ENCODE results near the gene SPHK2.
"Not testable (repeated sequence)": the region's sequence is repeated elsewhere in the genome, so short reads cannot be mapped to it uniquely, and the experiment has no call there.

The SPHK2 gene

GRCh38 chr19:48624791-48625723 lies 5.8 kb downstream of the SPHK2 start:
- DNase-seq (ENCODE audit: low read depth): no peak

- no peak for DNase-seq (ENCODE audit: low read depth)
These were observed 6.6 kb downstream of the SPHK2 start for GRCh38 chr19:48625891-48626327.

DNA sequence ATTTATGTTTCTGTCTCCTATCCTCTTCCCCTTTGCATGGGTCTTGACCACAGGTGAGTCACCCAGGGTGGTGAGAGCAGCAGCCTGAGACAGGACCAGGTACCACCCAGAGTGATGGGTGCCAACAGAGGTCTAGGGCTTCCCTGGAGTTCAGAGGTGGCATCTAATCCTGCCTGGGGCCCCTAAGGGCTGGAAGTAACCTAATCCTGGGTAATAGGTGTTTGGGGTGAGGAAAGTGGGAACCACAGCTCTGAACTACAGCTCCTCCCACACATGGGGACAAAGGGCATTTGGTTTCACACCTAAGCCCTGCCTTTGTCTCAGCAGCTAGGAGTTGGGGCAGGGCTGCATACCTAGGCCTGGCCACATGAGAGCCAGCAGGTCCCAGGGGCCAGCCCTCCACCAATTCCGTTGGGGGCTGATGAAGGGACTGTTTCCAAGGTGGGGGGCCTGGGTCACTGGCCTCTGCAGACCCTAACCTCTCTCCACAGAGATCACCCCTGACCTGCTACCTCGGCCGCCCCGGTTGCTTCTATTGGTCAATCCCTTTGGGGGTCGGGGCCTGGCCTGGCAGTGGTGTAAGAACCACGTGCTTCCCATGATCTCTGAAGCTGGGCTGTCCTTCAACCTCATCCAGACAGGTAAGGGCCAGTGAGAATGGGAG lies 8.0 kb downstream of the SPHK2 start:
- no peak for DNase-seq (ENCODE audit: low read depth)

DNA sequence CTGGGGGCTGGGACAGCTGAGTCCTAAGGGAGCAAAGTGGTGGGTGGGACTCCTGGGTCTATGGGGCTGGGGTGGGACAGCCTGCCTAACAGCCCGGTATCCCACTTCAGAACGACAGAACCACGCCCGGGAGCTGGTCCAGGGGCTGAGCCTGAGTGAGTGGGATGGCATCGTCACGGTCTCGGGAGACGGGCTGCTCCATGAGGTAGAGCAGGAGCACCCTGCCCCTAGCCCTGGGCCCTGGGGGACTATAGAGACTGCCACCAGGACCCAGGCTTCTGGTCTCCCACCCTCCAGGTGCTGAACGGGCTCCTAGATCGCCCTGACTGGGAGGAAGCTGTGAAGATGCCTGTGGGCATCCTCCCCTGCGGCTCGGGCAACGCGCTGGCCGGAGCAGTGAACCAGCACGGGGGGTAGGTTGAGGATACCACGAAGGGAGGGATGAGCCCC lies 8.6 kb downstream of the SPHK2 start:
- no peak for DNase-seq (ENCODE audit: low read depth)

DNA sequence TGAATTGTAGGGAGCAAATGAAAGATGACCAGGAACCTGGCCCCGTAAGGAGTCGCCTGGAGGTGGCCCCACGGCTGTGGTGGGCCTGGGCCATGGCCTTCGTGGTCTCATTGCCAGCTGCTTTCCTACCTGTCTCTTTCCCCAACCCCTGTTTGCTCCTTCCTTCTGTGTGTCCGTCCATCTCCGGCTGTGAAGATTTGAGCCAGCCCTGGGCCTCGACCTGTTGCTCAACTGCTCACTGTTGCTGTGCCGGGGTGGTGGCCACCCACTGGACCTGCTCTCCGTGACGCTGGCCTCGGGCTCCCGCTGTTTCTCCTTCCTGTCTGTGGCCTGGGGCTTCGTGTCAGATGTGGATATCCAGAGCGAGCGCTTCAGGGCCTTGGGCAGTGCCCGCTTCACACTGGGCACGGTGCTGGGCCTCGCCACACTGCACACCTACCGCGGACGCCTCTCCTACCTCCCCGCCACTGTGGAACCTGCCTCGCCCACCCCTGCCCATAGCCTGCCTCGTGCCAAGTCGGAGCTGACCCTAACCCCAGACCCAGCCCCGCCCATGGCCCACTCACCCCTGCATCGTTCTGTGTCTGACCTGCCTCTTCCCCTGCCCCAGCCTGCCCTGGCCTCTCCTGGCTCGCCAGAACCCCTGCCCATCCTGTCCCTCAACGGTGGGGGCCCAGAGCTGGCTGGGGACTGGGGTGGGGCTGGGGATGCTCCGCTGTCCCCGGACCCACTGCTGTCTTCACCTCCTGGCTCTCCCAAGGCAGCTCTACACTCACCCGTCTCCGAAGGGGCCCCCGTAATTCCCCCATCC lies 9.4 kb downstream of the SPHK2 start:
- DNase-seq (ENCODE audit: low read depth): no peak

DNA sequence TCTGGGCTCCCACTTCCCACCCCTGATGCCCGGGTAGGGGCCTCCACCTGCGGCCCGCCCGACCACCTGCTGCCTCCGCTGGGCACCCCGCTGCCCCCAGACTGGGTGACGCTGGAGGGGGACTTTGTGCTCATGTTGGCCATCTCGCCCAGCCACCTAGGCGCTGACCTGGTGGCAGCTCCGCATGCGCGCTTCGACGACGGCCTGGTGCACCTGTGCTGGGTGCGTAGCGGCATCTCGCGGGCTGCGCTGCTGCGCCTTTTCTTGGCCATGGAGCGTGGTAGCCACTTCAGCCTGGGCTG lies 9.9 kb downstream of the SPHK2 start:
- DNase-seq (ENCODE audit: low read depth): no peak

- no peak for DNase-seq (ENCODE audit: low read depth)
These were observed 10.4 kb downstream of the SPHK2 start for GRCh38 chr19:48629599-48630295.

DNA sequence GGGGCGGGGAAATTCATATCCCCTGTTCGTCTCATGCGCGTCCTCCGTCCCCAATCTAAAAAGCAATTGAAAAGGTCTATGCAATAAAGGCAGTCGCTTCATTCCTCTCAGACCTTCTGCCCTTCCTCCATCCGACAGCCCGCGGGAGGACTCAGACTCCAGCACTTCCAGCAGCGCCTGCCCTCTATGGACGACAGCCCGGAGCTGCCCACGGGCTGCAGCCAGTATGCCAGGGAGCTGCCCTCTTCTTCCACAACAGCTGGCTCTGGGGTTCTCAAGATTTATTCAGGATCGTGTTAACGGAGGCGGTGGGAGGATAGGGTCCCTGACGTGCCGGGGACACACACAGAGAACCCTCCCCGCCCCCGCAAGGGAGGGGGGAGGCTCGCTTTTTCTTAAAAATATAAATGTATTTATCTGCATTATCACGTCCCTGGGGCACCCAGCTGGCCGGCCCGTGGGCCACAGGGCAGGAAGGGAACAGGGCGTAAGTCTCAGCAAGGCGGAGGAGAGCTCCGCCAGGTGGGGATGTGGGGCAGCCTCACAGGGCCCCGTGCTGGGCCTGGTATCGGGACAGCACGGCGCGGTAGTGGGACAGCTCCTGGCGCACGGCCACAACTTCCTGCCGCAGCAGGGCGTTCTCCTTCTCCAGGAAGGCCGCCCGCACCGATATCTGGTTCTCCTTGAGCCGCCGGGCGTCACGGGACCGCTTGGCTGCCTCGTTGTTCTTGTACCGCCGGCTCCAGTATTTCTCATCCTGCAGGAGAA lies 11.2 kb downstream of the SPHK2 start:
- DNase-seq (ENCODE audit: low read depth): no peak

- DNase-seq (ENCODE audit: low read depth): no peak
These were observed 11.9 kb downstream of the SPHK2 start for GRCh38 chr19:48631225-48631624.

DNA sequence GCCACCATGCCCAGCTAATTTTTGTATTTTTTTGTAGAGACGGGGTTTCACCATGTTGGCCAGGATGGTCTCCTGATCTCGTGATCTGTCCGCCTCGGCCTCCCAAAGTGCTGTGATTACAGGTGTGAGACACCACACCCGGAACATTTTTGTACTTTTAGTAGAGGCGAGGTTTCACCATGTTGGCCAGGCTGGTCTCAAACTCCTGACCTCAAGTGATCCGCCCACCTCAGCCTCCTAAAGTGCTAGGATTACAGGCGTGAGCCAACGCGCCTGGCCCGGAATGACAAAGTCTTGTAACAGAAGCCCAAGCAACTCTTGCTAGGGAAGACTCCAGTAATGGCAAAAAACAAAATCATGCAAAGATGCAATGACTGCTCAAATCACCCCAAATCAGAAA lies 13.0 kb downstream of the SPHK2 start:
- not testable (repeated sequence) for DNase-seq (ENCODE audit: low read depth)

DNA sequence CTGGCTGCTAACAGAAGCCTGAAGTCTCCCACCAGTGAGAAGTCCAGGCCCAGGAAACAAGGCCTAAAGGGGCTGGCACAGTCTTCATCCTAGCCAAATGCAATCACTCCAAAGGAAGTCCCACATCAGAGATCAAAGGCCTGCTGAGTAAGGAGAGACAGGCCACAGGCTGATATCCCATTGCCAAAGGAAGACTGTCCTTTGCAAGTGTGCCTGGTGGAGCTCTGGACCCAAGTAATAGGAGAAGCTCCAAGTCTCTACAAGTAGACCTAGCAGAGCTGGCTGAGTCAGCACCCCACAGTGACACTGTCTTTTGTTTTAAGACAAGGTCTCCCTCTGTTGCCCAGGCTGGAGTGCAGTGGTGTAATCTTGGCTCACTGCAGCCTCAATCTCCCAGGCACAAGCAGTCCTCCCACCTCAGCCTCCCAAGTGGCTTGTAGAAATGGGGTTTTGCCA lies 13.4 kb downstream of the SPHK2 start:
- no peak for DNase-seq (ENCODE audit: low read depth)

DNA sequence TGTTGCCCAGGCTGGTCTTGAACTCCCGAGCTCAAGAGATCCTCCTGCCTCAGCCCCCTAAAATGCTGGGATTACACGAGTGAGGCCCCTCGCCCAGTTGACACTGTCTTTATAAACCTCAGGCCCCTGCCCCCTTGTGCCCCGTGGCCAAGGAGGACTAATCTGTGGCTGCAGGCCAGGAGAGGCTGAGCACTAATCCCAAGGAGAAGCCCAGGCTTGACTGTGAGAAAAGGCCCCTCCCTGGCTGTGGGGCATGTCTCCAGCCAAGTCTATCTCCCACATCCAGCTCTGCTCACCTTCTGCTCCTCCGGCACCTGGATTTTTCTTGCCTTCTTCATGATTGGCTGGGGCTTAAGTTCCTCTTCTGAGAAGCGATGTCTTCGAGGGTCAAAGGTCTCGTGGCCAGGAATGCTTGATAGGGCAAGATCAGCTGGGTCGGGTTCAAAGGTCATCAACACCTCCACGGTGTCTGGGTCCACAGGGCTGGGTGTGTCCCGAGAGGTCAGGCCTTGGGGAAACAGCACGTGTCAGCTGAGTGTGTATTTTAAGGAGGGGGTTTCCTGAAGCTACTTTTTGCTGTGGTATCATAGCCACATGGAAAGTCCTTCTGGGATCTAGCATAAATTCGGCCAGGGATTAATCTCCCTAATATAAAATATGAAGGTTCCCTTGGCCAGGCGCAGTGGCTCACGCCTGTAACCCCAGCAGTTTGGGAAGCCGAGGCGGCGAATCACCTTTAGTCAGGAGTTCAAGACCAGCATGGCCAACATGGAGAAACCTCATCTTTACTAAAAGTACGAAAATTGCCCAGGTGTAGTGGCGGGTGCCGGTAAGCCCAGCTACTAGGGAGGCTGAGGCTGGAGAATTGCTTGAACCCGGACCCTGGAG lies 14.1 kb downstream of the SPHK2 start:
- DNase-seq (ENCODE audit: low read depth): no peak

DNA sequence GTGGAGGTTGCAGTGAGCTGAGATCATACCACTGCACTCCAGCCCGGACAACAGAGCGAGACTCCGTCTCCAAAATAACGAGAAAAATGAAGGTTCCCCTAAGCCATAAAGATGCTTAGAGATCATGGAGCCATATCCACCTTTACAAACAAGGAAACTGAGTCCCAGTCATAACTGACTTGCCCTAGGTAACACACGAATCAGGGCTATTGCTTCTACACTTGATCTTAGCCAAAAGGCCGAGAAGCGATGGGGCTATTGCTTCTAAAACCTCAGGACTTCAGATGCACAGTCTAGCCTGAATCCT lies 14.7 kb downstream of the SPHK2 start:
- DNase-seq (ENCODE audit: low read depth): no peak

- DNase-seq (ENCODE audit: low read depth): peak; percentile 87
These were observed 15.3 kb downstream of the SPHK2 start for GRCh38 chr19:48634424-48635262.

GRCh38 chr19:48635263-48635965 lies 16.1 kb downstream of the SPHK2 start:
- DNase-seq (ENCODE audit: low read depth): peak; percentile 73

DNA sequence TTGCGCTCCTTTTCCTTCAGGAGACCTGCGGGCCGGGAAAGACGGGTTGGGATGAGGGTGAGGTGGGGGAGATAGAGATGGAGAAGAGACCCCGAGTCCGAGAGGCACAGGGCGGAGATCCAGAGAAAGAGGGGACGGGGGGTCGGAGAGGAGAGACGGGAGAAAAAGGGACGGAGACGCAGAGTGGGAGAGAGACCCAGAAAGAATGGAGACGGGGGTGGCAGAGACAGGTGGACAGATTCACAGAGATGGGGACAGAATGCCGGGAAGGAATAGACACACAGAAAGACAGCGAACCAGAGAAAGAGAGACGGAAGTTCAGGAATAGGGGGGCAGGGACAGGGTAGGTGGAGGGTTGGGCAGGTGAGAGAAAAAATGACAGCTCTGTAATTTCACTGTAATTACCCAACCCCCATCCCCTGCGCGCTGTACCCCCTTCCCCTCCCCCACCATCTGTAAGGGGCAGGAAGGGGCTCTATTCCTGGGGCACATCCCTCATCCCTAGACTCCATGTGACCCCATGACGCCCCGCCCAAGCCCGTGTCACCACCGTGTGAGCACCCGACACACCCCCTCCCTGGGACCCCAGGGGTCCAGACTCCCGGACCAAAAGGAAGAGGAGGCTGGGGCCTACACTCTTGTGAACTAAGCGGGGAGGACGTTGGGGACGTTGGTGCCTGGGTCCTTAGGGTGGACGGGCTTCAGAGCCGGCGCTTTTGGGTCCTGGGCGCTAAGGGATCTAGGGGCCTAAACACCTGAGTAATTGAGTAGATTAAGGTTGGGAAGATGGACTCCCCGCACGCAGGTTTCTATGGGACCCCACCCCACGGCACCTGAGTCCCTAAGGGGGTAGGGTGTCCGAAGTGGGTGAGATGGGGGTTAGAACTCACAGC lies 16.9 kb downstream of the SPHK2 start:
- no peak for DNase-seq (ENCODE audit: low read depth)

DNA sequence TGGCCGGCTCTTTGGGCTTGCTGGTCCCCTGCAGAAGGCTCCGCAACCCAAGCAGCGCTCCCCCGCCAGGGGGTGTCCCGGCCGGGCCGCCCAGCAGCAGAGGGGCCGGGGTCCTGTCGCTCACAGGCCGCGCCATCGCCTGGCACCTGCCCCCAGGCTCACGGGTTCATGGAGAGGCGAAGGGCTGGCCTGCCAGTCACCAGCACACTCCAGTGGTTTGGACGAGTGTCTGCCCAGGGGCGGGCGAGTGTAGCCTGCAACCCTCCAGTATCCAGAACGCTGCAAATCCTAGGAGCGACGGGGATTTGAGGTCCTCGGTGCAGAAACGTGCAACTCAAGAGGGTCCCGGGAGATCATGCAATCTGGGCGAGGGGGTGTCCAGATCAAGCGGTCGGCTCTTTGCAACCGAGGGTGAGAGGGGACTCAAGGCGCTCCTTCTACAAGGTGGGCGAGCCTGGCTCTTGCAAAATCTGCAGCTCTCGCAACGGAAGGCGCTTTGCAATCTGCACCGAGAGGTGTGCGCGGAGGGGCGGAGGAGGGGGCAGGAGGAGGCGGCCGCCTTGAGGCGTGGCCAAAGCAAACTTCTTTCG lies 17.6 kb downstream of the SPHK2 start, which contains the start of gene DBP:
Gene DBP, minus strand, starts transcription at position 521 of the 590 bp plus-strand sequence. Its CDS starts 385 bp downstream, at position 136.
- no peak for DNase-seq (ENCODE audit: low read depth)

Measured in activated T-helper 9 cell treated with anti-CD3 and anti-CD28 coated beads, Interleukin-2, amount 50 U/mL, for 16 hours (primary cell).